ENCODE results near the gene RERE. TPM values are rescaled to one million over a fixed set of nuclear protein-coding genes. Genes with fewer than 3 reads are reported as not detected.

The RERE gene
- total and polyA plus RNA-seq, 2 donors (not counting 3 experiments of a cell fraction or from before 2014, with no cell fraction given), result 14.1 to 113 TPM

DNA sequence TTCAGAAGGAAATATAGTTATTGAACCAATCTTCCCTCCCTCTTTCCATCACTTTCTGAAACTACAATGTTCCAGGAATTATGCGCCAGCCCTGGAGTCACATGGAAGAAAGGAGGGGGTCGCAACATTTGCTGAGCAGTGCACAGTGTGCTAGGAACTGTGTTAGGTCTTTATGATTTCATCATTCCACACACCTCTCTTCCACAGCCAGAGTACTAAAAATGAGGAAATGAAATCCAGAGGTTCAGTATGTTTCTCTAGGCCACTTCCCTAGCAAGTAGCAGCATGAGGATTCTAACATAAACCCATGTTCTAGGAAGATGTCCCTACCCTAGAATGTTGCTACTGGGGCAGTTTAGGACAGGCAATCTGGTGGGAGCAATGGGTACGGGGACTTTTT, 341.4 kb downstream of the RERE start:
- Histone ChIP-seq H3K4me1 (ENCODE audit: control insufficient read depth, extremely low read depth, insufficient read depth, low read length) (no peaks in the 10 kb centered on the region), H4K20me1 (replicated peaks; ENCODE audit: control insufficient read depth, extremely low read depth, insufficient read depth, low read length) (no peaks in the 10 kb centered on the region), H3K9ac (replicated peaks; ENCODE audit: extremely low read depth, insufficient read depth, low read length) (no peak overlapping the region), H3K79me2 (ENCODE audit: control insufficient read depth, insufficient read depth, low read length) (no peaks in the 10 kb centered on the region), H3K36me3 (ENCODE audit: control insufficient read depth in 2 of 2, extremely low read depth in 1 of 2, insufficient read depth in 2 of 2, low read length in 2 of 2) (no peaks in the 10 kb centered on the region), H3K27ac (ENCODE audit: insufficient read depth, low read depth, low read length) (no peak overlapping the region), H3K4me2 (ENCODE audit: insufficient read depth, low read length) (no peak overlapping the region), H3K4me3 (replicated peaks in 1 of 3; ENCODE audit: insufficient read depth in 1 of 3, low read depth in 1 of 3, low read length in 3 of 3) (no peak overlapping the region), H3K9me3 (replicated peaks; ENCODE audit: control insufficient read depth, insufficient read depth, low read length) (no peaks in the 10 kb centered on the region), H2AFZ (ENCODE audit: low read depth, low read length) (no peak overlapping the region), H3K9me1 (replicated peaks; ENCODE audit: control insufficient read depth, extremely low read depth, insufficient read depth, low read length) (no peaks in the 10 kb centered on the region), H3K27me3 (ENCODE audit: control insufficient read depth in 2 of 2, insufficient read depth in 2 of 2, low read length in 2 of 2) (no peaks in the 10 kb centered on the region)
- no peak for TF ChIP-seq JUN (IDR thresholded peaks at IDR 0.05; ENCODE audit: borderline replicate concordance, insufficient read depth, insufficient read length, low read depth)
- no peak for TF ChIP-seq MYC (IDR thresholded peaks at IDR 0.05; ENCODE audit: low read depth, low read length)
- TF ChIP-seq EZH2 (IDR thresholded peaks at IDR 0.05; ENCODE audit: borderline replicate concordance, low read depth, low read length, severe bottlenecking), result no peak
- TF ChIP-seq GATA2 (IDR thresholded peaks at IDR 0.05; ENCODE audit: insufficient read depth, insufficient read length, low read depth, low read length), result no peak
- no peak for TF ChIP-seq FOS (IDR thresholded peaks at IDR 0.05; ENCODE audit: borderline replicate concordance, insufficient read depth, low read length)
- TF ChIP-seq POLR2AphosphoS5 (IDR thresholded peaks at IDR 0.05; ENCODE audit: insufficient read depth, low read depth, low read length), result no peak
- no peak for TF ChIP-seq POLR2A (IDR thresholded peaks at IDR 0.05; ENCODE audit: low read depth, low read length)
- TF ChIP-seq, protein P1, sequence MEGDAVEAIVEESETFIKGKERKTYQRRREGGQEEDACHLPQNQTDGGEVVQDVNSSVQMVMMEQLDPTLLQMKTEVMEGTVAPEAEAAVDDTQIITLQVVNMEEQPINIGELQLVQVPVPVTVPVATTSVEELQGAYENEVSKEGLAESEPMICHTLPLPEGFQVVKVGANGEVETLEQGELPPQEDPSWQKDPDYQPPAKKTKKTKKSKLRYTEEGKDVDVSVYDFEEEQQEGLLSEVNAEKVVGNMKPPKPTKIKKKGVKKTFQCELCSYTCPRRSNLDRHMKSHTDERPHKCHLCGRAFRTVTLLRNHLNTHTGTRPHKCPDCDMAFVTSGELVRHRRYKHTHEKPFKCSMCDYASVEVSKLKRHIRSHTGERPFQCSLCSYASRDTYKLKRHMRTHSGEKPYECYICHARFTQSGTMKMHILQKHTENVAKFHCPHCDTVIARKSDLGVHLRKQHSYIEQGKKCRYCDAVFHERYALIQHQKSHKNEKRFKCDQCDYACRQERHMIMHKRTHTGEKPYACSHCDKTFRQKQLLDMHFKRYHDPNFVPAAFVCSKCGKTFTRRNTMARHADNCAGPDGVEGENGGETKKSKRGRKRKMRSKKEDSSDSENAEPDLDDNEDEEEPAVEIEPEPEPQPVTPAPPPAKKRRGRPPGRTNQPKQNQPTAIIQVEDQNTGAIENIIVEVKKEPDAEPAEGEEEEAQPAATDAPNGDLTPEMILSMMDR (IDR thresholded peaks at IDR 0.05; ENCODE audit: extremely low read depth in 1 of 2, insufficient read depth in 1 of 2, low read depth in 1 of 2, low read length in 2 of 2), result no peak
- TF ChIP-seq, protein P2, sequence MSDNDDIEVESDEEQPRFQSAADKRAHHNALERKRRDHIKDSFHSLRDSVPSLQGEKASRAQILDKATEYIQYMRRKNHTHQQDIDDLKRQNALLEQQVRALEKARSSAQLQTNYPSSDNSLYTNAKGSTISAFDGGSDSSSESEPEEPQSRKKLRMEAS (IDR thresholded peaks at IDR 0.05; ENCODE audit: insufficient read depth, insufficient read length), result no peak
- intact Hi-C loops (cut with micrococcal nuclease) (no loop called here), dilution Hi-C loops (cut with MboI; ENCODE audit: extremely low pct_ligation_motif_present, low sequenced_read_pairs) (no loop called here)
- no peak for DNase-seq (ENCODE audit: low read depth, low spot score)
- CTCF ChIA-PET, result no interaction called here
- no TSS peak for BruUV-seq (replicated peaks)
- POLR2A ChIA-PET, result no interaction called here
- no peak for FAIRE-seq
